DOHH2 (cell line): Measurements from ENCODE around the gene EHMT2.

Source experiments
- EZH2phosphoT487 ChIP-seq: fragments of 200-600 bp; sonication (generic); IDR thresholded peaks from 2 replicates; pipeline ENCODE4 v1.6.1; 2017; ENCODE audit warnings: borderline replicate concordance, mild to moderate bottlenecking, antibody characterized with exemption, low read length, moderate library complexity, mixed read lengths
- TF ChIP-seq, protein P1 (sequence below): fragments of 200-600 bp; sonication (generic); IDR thresholded peaks from one replicate; pipeline ENCODE4 v1.5.1; 2014; ENCODE audit warnings: antibody characterized with exemption, mild to moderate bottlenecking, low read depth, low read length; ENCODE audit not compliant: poor library complexity, severe bottlenecking

DNA sequence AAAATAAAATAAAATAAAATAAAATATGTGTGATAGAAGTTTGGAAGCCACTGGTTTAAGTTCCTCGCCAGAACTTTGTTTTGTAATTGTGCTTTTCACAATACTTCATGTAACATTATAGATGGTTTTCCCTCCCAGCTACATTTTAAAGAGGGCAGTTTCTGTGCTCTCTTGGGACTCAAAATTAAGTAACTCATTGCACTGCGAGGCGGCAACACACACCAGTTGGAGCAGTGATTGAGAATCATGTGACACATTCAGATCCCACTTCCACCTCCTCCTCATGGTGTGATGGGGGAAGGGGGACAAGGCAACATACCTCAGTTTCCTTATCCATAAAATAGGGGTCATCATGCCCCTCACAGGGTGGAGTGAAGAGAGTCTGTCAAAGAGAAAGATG is 37.5 kb upstream of the EHMT2 start:
- TF ChIP-seq, protein P1, sequence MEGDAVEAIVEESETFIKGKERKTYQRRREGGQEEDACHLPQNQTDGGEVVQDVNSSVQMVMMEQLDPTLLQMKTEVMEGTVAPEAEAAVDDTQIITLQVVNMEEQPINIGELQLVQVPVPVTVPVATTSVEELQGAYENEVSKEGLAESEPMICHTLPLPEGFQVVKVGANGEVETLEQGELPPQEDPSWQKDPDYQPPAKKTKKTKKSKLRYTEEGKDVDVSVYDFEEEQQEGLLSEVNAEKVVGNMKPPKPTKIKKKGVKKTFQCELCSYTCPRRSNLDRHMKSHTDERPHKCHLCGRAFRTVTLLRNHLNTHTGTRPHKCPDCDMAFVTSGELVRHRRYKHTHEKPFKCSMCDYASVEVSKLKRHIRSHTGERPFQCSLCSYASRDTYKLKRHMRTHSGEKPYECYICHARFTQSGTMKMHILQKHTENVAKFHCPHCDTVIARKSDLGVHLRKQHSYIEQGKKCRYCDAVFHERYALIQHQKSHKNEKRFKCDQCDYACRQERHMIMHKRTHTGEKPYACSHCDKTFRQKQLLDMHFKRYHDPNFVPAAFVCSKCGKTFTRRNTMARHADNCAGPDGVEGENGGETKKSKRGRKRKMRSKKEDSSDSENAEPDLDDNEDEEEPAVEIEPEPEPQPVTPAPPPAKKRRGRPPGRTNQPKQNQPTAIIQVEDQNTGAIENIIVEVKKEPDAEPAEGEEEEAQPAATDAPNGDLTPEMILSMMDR: no peak
- no peak for TF ChIP-seq EZH2phosphoT487
